Keratinocyte (primary cell): ENCODE measurements around the gene UBE2D3. TPM values are rescaled to one million over a fixed set of nuclear protein-coding genes. Genes with fewer than 3 reads are reported as not detected.
A peak's percentile ranks its signal among the peaks of the same experiment; 100 is the strongest.

Experiments used
- DNase-seq: peaks from one replicate; pipeline ENCODE4 v3.0.0-alpha.2; 2011; ENCODE audit warnings: low read depth, missing footprints, low spot score
- FAIRE-seq: peaks from 2 replicates; lab custom pipeline; 2011; peaks lifted over from hg19 to GRCh38; lab: Jason Lieb, UNC
- H2AFZ ChIP-seq: 2 replicates; pipeline ENCODE4 v1.6.0; 2012; ENCODE audit warnings: low read length, control low read depth, inconsistent platforms; ENCODE audit not compliant: control insufficient read depth
- H3K27ac ChIP-seq: 2 replicates; pipeline ENCODE4 v1.5.1; 2011; ENCODE audit warnings: low read length; ENCODE audit not compliant: control insufficient read depth, insufficient read depth
- H3K27me3 ChIP-seq: 3 replicates; pipeline ENCODE4 v1.6.0; 2011; ENCODE audit warnings: low read length; ENCODE audit not compliant: control insufficient read depth, insufficient read depth; ENCODE audit errors: extremely low read depth
- H3K36me3 ChIP-seq, 2 experiments: 2 replicates in 1 of 2; 3 replicates in 1 of 2; pipeline ENCODE4 v1.5.1; 2011; ENCODE audit warnings: low read length in 2 of 2, mild to moderate bottlenecking in 1 of 2; ENCODE audit not compliant: control insufficient read depth in 2 of 2, insufficient read depth in 2 of 2; ENCODE audit errors: extremely low read depth in 1 of 2
- H3K4me1 ChIP-seq: 3 replicates; pipeline ENCODE4 v1.5.1; 2011; ENCODE audit warnings: low read length; ENCODE audit not compliant: control insufficient read depth, insufficient read depth; ENCODE audit errors: extremely low read depth
- H3K4me2 ChIP-seq: 3 replicates; pipeline ENCODE4 v1.6.0; 2011; ENCODE audit warnings: low read depth, low read length; ENCODE audit not compliant: control insufficient read depth, insufficient read depth; ENCODE audit errors: extremely low read depth
- H3K4me3 ChIP-seq, 3 experiments: fragments of 200-600 bp in 1 of 3; sonication (generic) in 1 of 3; 2 replicates in 2 of 3; 3 replicates in 1 of 3; pipeline ENCODE4 v1.5.1; 2011 to 2016; ENCODE audit warnings: low read length in 3 of 3, mild to moderate bottlenecking in 3 of 3, control low read depth in 2 of 3, inconsistent platforms in 1 of 3, low read depth in 1 of 3, mixed read lengths in 1 of 3, mixed run types in 1 of 3, moderate library complexity in 1 of 3; ENCODE audit not compliant: control insufficient read depth in 2 of 3, insufficient read depth in 2 of 3; ENCODE audit errors: extremely low read depth in 1 of 3
- H3K79me2 ChIP-seq: 2 replicates; pipeline ENCODE4 v1.6.0; 2012; ENCODE audit warnings: low read length; ENCODE audit not compliant: control insufficient read depth, insufficient read depth
- H3K9ac ChIP-seq: 3 replicates; pipeline ENCODE4 v1.6.0; 2011; ENCODE audit warnings: low read length; ENCODE audit not compliant: control insufficient read depth, insufficient read depth; ENCODE audit errors: extremely low read depth
- H3K9me1 ChIP-seq: 3 replicates; pipeline ENCODE4 v1.6.0; 2011; ENCODE audit warnings: low read length; ENCODE audit not compliant: control insufficient read depth, insufficient read depth; ENCODE audit errors: extremely low read depth
- H3K9me3 ChIP-seq: 2 replicates; pipeline ENCODE4 v1.5.1; 2012; ENCODE audit warnings: low read depth, low read length; ENCODE audit not compliant: control insufficient read depth
- H4K20me1 ChIP-seq: 3 replicates; pipeline ENCODE4 v1.6.0; 2011; ENCODE audit warnings: low read length; ENCODE audit not compliant: control insufficient read depth, insufficient read depth; ENCODE audit errors: extremely low read depth
- CTCF ChIP-seq, 3 experiments: IDR thresholded peaks in 1 of 3; conservative IDR thresholded peaks in 1 of 3; optimal IDR thresholded peaks in 1 of 3; 2 replicates in 2 of 3; 3 replicates in 1 of 3; pipeline versions ENCODE3 to v1.5.1; 2011; ENCODE audit warnings: low read length in 3 of 3, mild to moderate bottlenecking in 3 of 3, moderate library complexity in 2 of 3, control low read depth in 1 of 3, inconsistent platforms in 1 of 3; ENCODE audit not compliant: insufficient read depth in 2 of 3; ENCODE audit errors: extremely low read depth in 1 of 3
- EZH2 ChIP-seq: IDR thresholded peaks from one replicate; pipeline ENCODE4 v1.6.1; 2012; ENCODE audit warnings: inconsistent platforms, mild to moderate bottlenecking, low read length, moderate library complexity
- dilution Hi-C: fragments of 300-500 bp; cut with MboI; formaldehyde crosslinking; loops from one replicate; pipeline ENCODE4 v1.7.0; 2020; ENCODE audit warnings: low sequenced_read_pairs; ENCODE audit not compliant: extremely low pct_ligation_motif_present
- polyA plus RNA-seq, 5 experiments: library from polyadenylated mRNA; depleted of rRNA in 3 of 5; stranded (reverse) in 3 of 5; stranded (forward) in 1 of 5; unstranded in 1 of 5; fragments of >200 nt; gene quantifications; 1 replicate in 1 of 5; 2 replicates in 3 of 5; 3 replicates in 1 of 5; pipeline versions ENCODE4 v1.2.1 to v1.2.3, GENCODE V29; 2011 to 2012; ENCODE audit warnings: missing spikeins in 2 of 5, low read depth in 1 of 5, low replicate concordance in 1 of 5

The UBE2D3 gene
- polyA plus RNA-seq, 1 donor (not counting 4 experiments of a cell fraction or from before 2014, with no cell fraction given): 567 TPM

- DNase-seq (no peak), FAIRE-seq (no peak)
- Histone ChIP-seq H3K9me1 (no peaks in the 10 kb centered on the region), H3K9ac (no peak overlapping the region), H3K4me2 (no peak overlapping the region), H3K4me1 (no peaks in the 10 kb centered on the region), H3K27me3 (no peaks in the 10 kb centered on the region), H4K20me1 (no peaks in the 10 kb centered on the region), H3K27ac (no peak overlapping the region), H2AFZ (no peak overlapping the region), H3K4me3 (no peak overlapping the region), H3K36me3 (no peaks in the 10 kb centered on the region), H3K9me3 (no peaks in the 10 kb centered on the region), H3K79me2 (no peaks in the 10 kb centered on the region)
- TF ChIP-seq EZH2: no peak
- dilution Hi-C loops: no loop called here
Measured at GRCh38 chr4:102772738-102773340, 54.5 kb downstream of the UBE2D3 start.

DNA sequence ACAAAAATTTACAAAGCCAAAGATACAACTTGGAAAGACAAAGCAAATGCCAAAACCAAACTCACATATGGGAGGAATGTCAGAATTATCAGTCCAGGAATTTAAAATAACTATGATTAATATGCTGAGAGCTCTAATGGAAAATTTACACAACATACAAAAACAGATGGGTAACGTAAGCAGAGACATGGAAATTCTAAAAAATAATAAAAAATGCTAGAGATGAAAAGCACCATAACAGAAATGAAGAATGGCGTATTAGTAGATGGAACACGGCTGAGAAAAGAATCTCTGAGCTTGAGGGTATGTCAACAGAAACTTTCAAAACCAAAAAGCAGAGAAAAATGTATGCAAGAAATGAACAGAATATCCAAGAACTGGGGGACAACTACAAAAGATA lies 62.5 kb downstream of the UBE2D3 start:
- DNase-seq (no peak), FAIRE-seq (no peak)
- H3K27me3 ChIP-seq: no peaks in the 10 kb centered on the region
- no peak overlapping the region for H2AFZ ChIP-seq
- no peak overlapping the region for H3K4me2 ChIP-seq
- no peaks in the 10 kb centered on the region for H4K20me1 ChIP-seq
- no peaks in the 10 kb centered on the region for H3K9me1 ChIP-seq
- H3K9me3 ChIP-seq: no peaks in the 10 kb centered on the region
- H3K36me3 ChIP-seq: no peaks in the 10 kb centered on the region
- H3K79me2 ChIP-seq: peaks cover 3% of the 10 kb centered on the region
- H3K27ac ChIP-seq: no peak overlapping the region
- no peak overlapping the region for H3K4me3 ChIP-seq
- dilution Hi-C loops: no loop called here
- no peak overlapping the region for H3K9ac ChIP-seq
- no peak for TF ChIP-seq CTCF (optimal IDR thresholded peaks at IDR 0.05 in 1 of 3, IDR thresholded peaks at IDR 0.05 in 1 of 3, conservative IDR thresholded peaks at IDR 0.05 in 1 of 3; ENCODE audit: extremely low read depth in 1 of 3, insufficient read depth in 2 of 3, low read length in 3 of 3)
- TF ChIP-seq EZH2: no peak
- peaks cover 5% of the 10 kb centered on the region for H3K4me1 ChIP-seq

DNA sequence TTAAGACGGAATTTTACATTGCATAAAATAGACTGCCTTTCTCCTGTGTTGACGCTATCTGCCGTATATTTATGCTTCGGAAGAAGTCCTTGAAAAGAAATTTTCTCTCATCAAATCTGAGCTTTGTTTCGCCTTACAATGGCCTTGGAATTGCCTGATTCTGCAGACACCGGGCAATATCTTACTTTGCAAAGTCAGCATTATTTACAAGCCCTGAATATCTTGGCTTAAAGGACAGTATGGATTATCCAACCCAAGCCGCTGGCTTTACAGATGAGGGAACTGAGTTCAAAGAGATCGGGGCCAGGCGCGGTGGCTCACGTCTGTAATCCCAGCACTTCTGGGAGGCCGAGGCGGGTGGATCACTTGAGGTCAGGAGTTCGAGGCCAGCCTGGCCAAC lies 65.4 kb downstream of the UBE2D3 start:
- peaks cover 9% of the 10 kb centered on the region for H3K4me1 ChIP-seq
- H3K4me2 ChIP-seq: peak overlapping the region; percentile 100
- H4K20me1 ChIP-seq: no peaks in the 10 kb centered on the region
- H3K9ac ChIP-seq: no peak overlapping the region
- dilution Hi-C loops: no loop called here
- no peaks in the 10 kb centered on the region for H3K27me3 ChIP-seq
- no peak for TF ChIP-seq CTCF (optimal IDR thresholded peaks at IDR 0.05 in 1 of 3, IDR thresholded peaks at IDR 0.05 in 1 of 3, conservative IDR thresholded peaks at IDR 0.05 in 1 of 3; ENCODE audit: extremely low read depth in 1 of 3, insufficient read depth in 2 of 3, low read length in 3 of 3)
- TF ChIP-seq EZH2: no peak
- no peak overlapping the region for H2AFZ ChIP-seq
- H3K36me3 ChIP-seq: no peaks in the 10 kb centered on the region
- no peak for DNase-seq
- FAIRE-seq: no peak
- no peaks in the 10 kb centered on the region for H3K9me1 ChIP-seq
- H3K4me3 ChIP-seq: no peak overlapping the region
- H3K9me3 ChIP-seq: no peaks in the 10 kb centered on the region
- no peak overlapping the region for H3K27ac ChIP-seq
- H3K79me2 ChIP-seq: peaks cover 18% of the 10 kb centered on the region
